Measurements from ENCODE around the gene AGRN.

GRCh38 chr1:1006305-1007159 is 13.4 kb upstream of the AGRN start:
- TF ChIP-seq EP300 (IDR thresholded peaks at IDR 0.05) (no peak), CTCF (IDR thresholded peaks at IDR 0.05) (no peak)
